HCT116 (cell line): ENCODE results near the gene ZC3HAV1. TPM values are rescaled to one million over a fixed set of nuclear protein-coding genes. Genes with fewer than 3 reads are reported as not detected.

Experiments used
- ATAC-seq: fragments of 200-7000 bp; cut with Tn5 transposase; 2 replicates; pipeline ENCODE4 v1.9.1; 2020; ENCODE audit warnings: mild to moderate bottlenecking, moderate library complexity
- BruUV-seq: library from RNA; stranded (reverse); fragments of 400-500 nt; replicated peaks from 2 replicates; lab custom pipeline; 2021; lab: Mats Ljungman, UMichigan
- CTCF ChIA-PET: fragments of 300-600 bp; sonication (Branson Sonifier 250); formaldehyde crosslinking; loops from one replicate; lab custom pipeline; 2021; ENCODE audit warnings: antibody characterized with exemption; lab: Charles Lee
- POLR2A ChIA-PET: fragments of 300-600, 350-600 bp; sonication (Branson Sonifier 250); formaldehyde crosslinking; loops from one replicate; lab custom pipeline; 2021; ENCODE audit warnings: antibody characterized with exemption; lab: Charles Lee
- RAD21 ChIA-PET, 2 experiments: fragments of 300-600 bp; sonication (Branson Sonifier 250); formaldehyde crosslinking; loops; one replicate each; lab custom pipeline; 2023; ENCODE audit warnings: low total read pairs in 2 of 2; ENCODE audit not compliant: uncharacterized antibody in 2 of 2, unreplicated experiment in 2 of 2, low non-redundant PET in 1 of 2; lab: Charles Lee
- DNase-seq: peaks from one replicate; pipeline ENCODE4 v3.0.0-alpha.2; 2010; ENCODE audit warnings: low read depth, low spot score
- H2AFZ ChIP-seq: fragments of 200-600 bp; shearing (Covaris generic), sonication (generic); 2 replicates; pipeline ENCODE4 v1.6.1; 2017; ENCODE audit warnings: low read depth, mixed run types, mixed read lengths, antibody characterized with exemption, low read length; ENCODE audit not compliant: poor library complexity, severe bottlenecking
- H3K27ac ChIP-seq: 2 replicates; pipeline ENCODE4 v1.5.1; 2012; ENCODE audit warnings: low read depth, low read length
- H3K27me3 ChIP-seq: fragments of 200-600 bp; sonication (generic); 2 replicates; pipeline ENCODE4 v1.6.1; 2016; ENCODE audit warnings: mixed run types, low read length, mixed read lengths; ENCODE audit not compliant: insufficient read depth
- H3K36me3 ChIP-seq, 2 experiments: fragments of 200-500 bp in 1 of 2; fragments of 200-600 bp in 1 of 2; sonication (Bioruptor generic) in 1 of 2; sonication (generic) in 1 of 2; 2 replicates each; pipeline versions ENCODE4 v1.5.1 to v1.6.1; 2014 to 2016; ENCODE audit warnings: low read length in 2 of 2, inconsistent platforms in 1 of 2, mixed read lengths in 1 of 2, mixed run types in 1 of 2; ENCODE audit not compliant: insufficient read depth in 2 of 2, control insufficient read depth in 1 of 2
- H3K4me1 ChIP-seq, 2 experiments: fragments of 200-600 bp in 1 of 2; sonication (generic) in 1 of 2; 2 replicates each; pipeline versions ENCODE4 v1.5.1 to v1.6.1; 2012 to 2017; ENCODE audit warnings: low read length in 2 of 2, inconsistent platforms in 1 of 2, mild to moderate bottlenecking in 1 of 2, mixed read lengths in 1 of 2, mixed run types in 1 of 2, moderate library complexity in 1 of 2; ENCODE audit not compliant: insufficient read depth in 2 of 2, control insufficient read depth in 1 of 2
- H3K4me2 ChIP-seq: fragments of 200-600 bp; sonication (generic); 2 replicates; pipeline ENCODE4 v1.6.1; 2017; ENCODE audit warnings: mixed run types, low read length, mixed read lengths
- H3K4me3 ChIP-seq, 2 experiments: fragments of 200-600 bp in 1 of 2; sonication (generic) in 1 of 2; replicated peaks in 1 of 2; 2 replicates each; pipeline ENCODE4 v1.5.1; 2011 to 2016; ENCODE audit warnings: low read length in 2 of 2, control low read depth in 1 of 2, low read depth in 1 of 2, mild to moderate bottlenecking in 1 of 2, mixed read lengths in 1 of 2, mixed run types in 1 of 2
- H3K79me2 ChIP-seq: fragments of 200-600 bp; sonication (generic); 2 replicates; pipeline ENCODE4 v1.6.1; 2017; ENCODE audit warnings: mild to moderate bottlenecking, mixed run types, low read length, moderate library complexity, mixed read lengths; ENCODE audit not compliant: insufficient read depth
- H3K9ac ChIP-seq: fragments of 200-600 bp; sonication (generic); 2 replicates; pipeline ENCODE4 v1.6.1; 2016; ENCODE audit warnings: low read length, mixed read lengths
- H3K9me2 ChIP-seq: fragments of 200-600 bp; sonication (generic), shearing (Covaris generic); 2 replicates; pipeline ENCODE4 v1.6.1; 2017; ENCODE audit warnings: mixed run types, mild to moderate bottlenecking, moderate library complexity; ENCODE audit not compliant: insufficient read depth
- H3K9me3 ChIP-seq, 2 experiments: fragments of 200-500 bp in 1 of 2; fragments of 200-600 bp in 1 of 2; sonication (Bioruptor generic) in 1 of 2; sonication (generic) in 1 of 2; 2 replicates each; pipeline ENCODE4 v1.6.1; 2014 to 2017; ENCODE audit warnings: low read length in 2 of 2, mixed read lengths in 2 of 2, inconsistent platforms in 1 of 2, low read depth in 1 of 2, mild to moderate bottlenecking in 1 of 2, mixed run types in 1 of 2, moderate library complexity in 1 of 2; ENCODE audit not compliant: control insufficient read depth in 1 of 2, insufficient read depth in 1 of 2
- H4K20me1 ChIP-seq: fragments of 200-600 bp; sonication (generic), shearing (Covaris generic); 2 replicates; pipeline ENCODE4 v1.6.1; 2017; ENCODE audit warnings: mixed run types, mild to moderate bottlenecking, moderate library complexity; ENCODE audit not compliant: insufficient read depth
- ATF3 ChIP-seq: IDR thresholded peaks from 2 replicates; pipeline ENCODE4 v1.6.1; 2012
- CBX3 ChIP-seq: IDR thresholded peaks from 2 replicates; pipeline ENCODE4 v1.6.1; 2012; ENCODE audit warnings: low read depth
- CEBPB ChIP-seq: IDR thresholded peaks from 2 replicates; pipeline ENCODE4 v1.6.1; 2012; ENCODE audit warnings: low read depth
- EZH2 ChIP-seq: fragments of 200-600 bp; sonication (generic); IDR thresholded peaks from 2 replicates; pipeline ENCODE4 v1.6.1; 2017; ENCODE audit warnings: antibody characterized with exemption, mixed run types
- MAX ChIP-seq: IDR thresholded peaks from 2 replicates; pipeline ENCODE4 v1.6.1; 2012
- POLR2A ChIP-seq: IDR thresholded peaks from 2 replicates; pipeline ENCODE4 v1.7.0; 2011; ENCODE audit warnings: borderline replicate concordance; ENCODE audit not compliant: insufficient read depth, insufficient read length; ENCODE audit errors: extremely low read depth
- REST ChIP-seq: IDR thresholded peaks from 2 replicates; pipeline ENCODE4 v1.6.1; 2012; ENCODE audit warnings: low read depth
- SIN3A ChIP-seq: IDR thresholded peaks from 2 replicates; pipeline ENCODE4 v1.6.1; 2012; ENCODE audit warnings: low read depth
- SP1 ChIP-seq: IDR thresholded peaks from 2 replicates; pipeline ENCODE4 v1.6.1; 2012; ENCODE audit warnings: low read depth
- SRF ChIP-seq: IDR thresholded peaks from 2 replicates; pipeline ENCODE4 v1.6.1; 2012; ENCODE audit warnings: low read depth
- ZBTB33 ChIP-seq: IDR thresholded peaks from 2 replicates; pipeline ENCODE4 v1.6.1; 2011; ENCODE audit warnings: mild to moderate bottlenecking, low read length, moderate library complexity; ENCODE audit not compliant: insufficient replicate concordance; ENCODE audit errors: extremely low read depth
- ZNF274 ChIP-seq: fragments of 200-500 bp; sonication (Bioruptor generic); IDR thresholded peaks from 2 replicates; pipeline ENCODE4 v1.6.1; 2014; ENCODE audit warnings: mild to moderate bottlenecking, low read depth, low read length, inconsistent platforms
- intact Hi-C: fragments of 100-400 bp; cut with micrococcal nuclease; formaldehyde crosslinking; loops from 2 replicates; pipeline ENCODE4 v1.10.0; 2022
- total RNA-seq: library from RNA; stranded (reverse); gene quantifications from one replicate; pipeline ENCODE4 v1.2.1, GENCODE V29; 2021; ENCODE audit not compliant: unreplicated experiment

Gene ZC3HAV1
- total RNA-seq, 1 experiment from 2014 or later, result 23.7 TPM

GRCh38 chr7:139153832-139154231 lies 44.3 kb upstream of the ZC3HAV1 start:
- peaks cover 0 to 6% of the 10 kb centered on the region in 2 experiments; a peak in 1 of 4 replicates for H3K4me1 ChIP-seq
- no peaks in the 10 kb centered on the region for H3K79me2 ChIP-seq
- no peak overlapping the region for H3K4me2 ChIP-seq
- BruUV-seq, result no TSS peak
- no peaks in the 10 kb centered on the region for H3K9me2 ChIP-seq
- intact Hi-C loops, result no loop called here
- ChIA-PET POLR2A (no interaction called here), RAD21 (no interaction called here), CTCF (no interaction called here)
- no peak overlapping the region for H3K9ac ChIP-seq
- no peak overlapping the region for H3K27ac ChIP-seq
- TF ChIP-seq POLR2A (no peak), ZBTB33 (no peak), SP1 (no peak), CEBPB (no peak), SRF (no peak), ZNF274 (no peak), SIN3A (no peak), MAX (no peak), REST (no peak), EZH2 (no peak), CBX3 (no peak), ATF3 (no peak)
- no peak for ATAC-seq
- H4K20me1 ChIP-seq, result no peaks in the 10 kb centered on the region
- no peak overlapping the region for H2AFZ ChIP-seq
- no peaks in the 10 kb centered on the region for H3K36me3 ChIP-seq
- no peaks in the 10 kb centered on the region for H3K27me3 ChIP-seq
- no peaks in the 10 kb centered on the region for H3K9me3 ChIP-seq
- H3K4me3 ChIP-seq, result no peak overlapping the region
- no peak for DNase-seq
